ENCODE data around the gene SGMS1.

The SGMS1 gene

GRCh38 chr10:50375745-50376144 is 248.0 kb downstream of the SGMS1 start:
- Histone ChIP-seq H2BK12ac (ENCODE audit: low read length in 2 of 2) (no peak overlapping the region), H3K18ac (ENCODE audit: low read depth in 1 of 2, low read length in 2 of 2) (no peak overlapping the region), H3K4ac (ENCODE audit: low read depth in 1 of 2, low read length in 2 of 2) (no peak overlapping the region), H3K36me3 (ENCODE audit: control insufficient read depth in 1 of 2, insufficient read depth in 2 of 2, low read depth in 1 of 2, low read length in 2 of 2) (no peaks in the 10 kb centered on the region), H2BK120ac (ENCODE audit: low read depth, low read length) (no peak overlapping the region), H3K79me1 (replicated peaks; ENCODE audit: low read length, poor library complexity, severe bottlenecking) (peaks cover 14% of the 10 kb centered on the region), H3K9me3 (ENCODE audit: control insufficient read depth, low read length) (no peaks in the 10 kb centered on the region), H3K9ac (ENCODE audit: low read length) (no peak overlapping the region), H2AFZ (ENCODE audit: low read depth, low read length) (no peak overlapping the region), H4K91ac (ENCODE audit: low read length) (no peak overlapping the region), H2BK5ac (ENCODE audit: low read depth, low read length, poor library complexity, severe bottlenecking) (no peak overlapping the region), H3K27ac (ENCODE audit: low read length, poor library complexity, severe bottlenecking) (no peak overlapping the region), H3K4me2 (ENCODE audit: low read length, poor library complexity, severe bottlenecking) (no peak overlapping the region), H3K4me3 (ENCODE audit: insufficient read depth in 1 of 2, low read depth in 1 of 2, low read length in 2 of 2) (no peak overlapping the region), H3K27me3 (ENCODE audit: control insufficient read depth in 1 of 2, insufficient read depth in 1 of 2, low read length in 2 of 2) (no peaks in the 10 kb centered on the region), H3K4me1 (ENCODE audit: control insufficient read depth, insufficient read depth, low read depth, low read length) (peaks cover 3% of the 10 kb centered on the region), H3K14ac (ENCODE audit: low read length in 2 of 2) (no peak overlapping the region), H2BK15ac (ENCODE audit: low read depth, poor library complexity, severe bottlenecking) (no peak overlapping the region), H4K8ac (ENCODE audit: low read length) (no peak overlapping the region), H3K23ac (ENCODE audit: low read length in 2 of 2) (no peak overlapping the region), H2AK5ac (ENCODE audit: low read length, severe bottlenecking) (no peak overlapping the region)
- no peak for DNase-seq
- WGBS = no CpG with 5 or more reads among the region's 2 CpGs

GRCh38 chr10:50375051-50375452 is 248.7 kb downstream of the SGMS1 start:
- Histone ChIP-seq H3K4me3 (ENCODE audit: insufficient read depth in 1 of 2, low read depth in 1 of 2, low read length in 2 of 2) (no peak overlapping the region), H3K4me2 (ENCODE audit: low read length, poor library complexity, severe bottlenecking) (no peak overlapping the region), H3K9me3 (ENCODE audit: control insufficient read depth, low read length) (no peaks in the 10 kb centered on the region), H3K4me1 (ENCODE audit: control insufficient read depth, insufficient read depth, low read depth, low read length) (peaks cover 3% of the 10 kb centered on the region), H3K27ac (ENCODE audit: low read length, poor library complexity, severe bottlenecking) (no peak overlapping the region), H4K91ac (ENCODE audit: low read length) (no peak overlapping the region), H3K36me3 (ENCODE audit: control insufficient read depth in 1 of 2, insufficient read depth in 2 of 2, low read depth in 1 of 2, low read length in 2 of 2) (no peaks in the 10 kb centered on the region), H2AFZ (ENCODE audit: low read depth, low read length) (no peak overlapping the region), H2BK15ac (ENCODE audit: low read depth, poor library complexity, severe bottlenecking) (no peak overlapping the region), H3K23ac (ENCODE audit: low read length in 2 of 2) (no peak overlapping the region), H2BK5ac (ENCODE audit: low read depth, low read length, poor library complexity, severe bottlenecking) (no peak overlapping the region), H2BK120ac (ENCODE audit: low read depth, low read length) (no peak overlapping the region), H3K27me3 (ENCODE audit: control insufficient read depth in 1 of 2, insufficient read depth in 1 of 2, low read length in 2 of 2) (no peaks in the 10 kb centered on the region), H3K14ac (ENCODE audit: low read length in 2 of 2) (no peak overlapping the region), H2BK12ac (ENCODE audit: low read length in 2 of 2) (no peak overlapping the region), H4K8ac (ENCODE audit: low read length) (no peak overlapping the region), H2AK5ac (ENCODE audit: low read length, severe bottlenecking) (no peak overlapping the region), H3K4ac (ENCODE audit: low read depth in 1 of 2, low read length in 2 of 2) (no peak overlapping the region), H3K79me1 (replicated peaks; ENCODE audit: low read length, poor library complexity, severe bottlenecking) (peaks cover 11% of the 10 kb centered on the region), H3K18ac (ENCODE audit: low read depth in 1 of 2, low read length in 2 of 2) (no peak overlapping the region), H3K9ac (ENCODE audit: low read length) (no peak overlapping the region)
- DNase-seq = no peak

- H2BK5ac ChIP-seq (ENCODE audit: low read depth, low read length, poor library complexity, severe bottlenecking) = no peak overlapping the region
- DNase-seq = no peak
- H4K91ac ChIP-seq (ENCODE audit: low read length) = no peak overlapping the region
- H3K4me2 ChIP-seq (ENCODE audit: low read length, poor library complexity, severe bottlenecking) = no peak overlapping the region
- no peaks in the 10 kb centered on the region for H3K9me3 ChIP-seq (ENCODE audit: control insufficient read depth, low read length)
- no peak overlapping the region for H2BK120ac ChIP-seq (ENCODE audit: low read depth, low read length)
- H3K4ac ChIP-seq (ENCODE audit: low read depth in 1 of 2, low read length in 2 of 2) = no peak overlapping the region
- 48% methylated on average over 1 of the region's 1 CpG for WGBS
- no peaks in the 10 kb centered on the region for H3K27me3 ChIP-seq (ENCODE audit: control insufficient read depth in 1 of 2, insufficient read depth in 1 of 2, low read length in 2 of 2)
- H3K27ac ChIP-seq (ENCODE audit: low read length, poor library complexity, severe bottlenecking) = no peak overlapping the region
- no peak overlapping the region for H2BK15ac ChIP-seq (ENCODE audit: low read depth, poor library complexity, severe bottlenecking)
- H3K23ac ChIP-seq (ENCODE audit: low read length in 2 of 2) = no peak overlapping the region
- no peak overlapping the region for H3K4me3 ChIP-seq (ENCODE audit: insufficient read depth in 1 of 2, low read depth in 1 of 2, low read length in 2 of 2)
- no peak overlapping the region for H2AK5ac ChIP-seq (ENCODE audit: low read length, severe bottlenecking)
- no peak overlapping the region for H2AFZ ChIP-seq (ENCODE audit: low read depth, low read length)
- H3K4me1 ChIP-seq (ENCODE audit: control insufficient read depth, insufficient read depth, low read depth, low read length) = peaks cover 3% of the 10 kb centered on the region
- H3K79me1 ChIP-seq (replicated peaks; ENCODE audit: low read length, poor library complexity, severe bottlenecking) = peaks cover 9% of the 10 kb centered on the region
- no peak overlapping the region for H2BK12ac ChIP-seq (ENCODE audit: low read length in 2 of 2)
- no peak overlapping the region for H3K18ac ChIP-seq (ENCODE audit: low read depth in 1 of 2, low read length in 2 of 2)
- no peak overlapping the region for H3K9ac ChIP-seq (ENCODE audit: low read length)
- no peak overlapping the region for H3K14ac ChIP-seq (ENCODE audit: low read length in 2 of 2)
- H3K36me3 ChIP-seq (ENCODE audit: control insufficient read depth in 1 of 2, insufficient read depth in 2 of 2, low read depth in 1 of 2, low read length in 2 of 2) = no peaks in the 10 kb centered on the region
- H4K8ac ChIP-seq (ENCODE audit: low read length) = no peak overlapping the region
Observed at GRCh38 chr10:50373821-50374501, 249.8 kb downstream of the SGMS1 start.

GRCh38 chr10:50369931-50370330 is 253.8 kb downstream of the SGMS1 start:
- WGBS = 75% methylated on average over 1 of the region's 1 CpG
- Histone ChIP-seq H2BK12ac (ENCODE audit: low read length in 2 of 2) (no peak overlapping the region), H3K23ac (ENCODE audit: low read length in 2 of 2) (no peak overlapping the region), H2AFZ (ENCODE audit: low read depth, low read length) (no peak overlapping the region), H3K4me3 (ENCODE audit: insufficient read depth in 1 of 2, low read depth in 1 of 2, low read length in 2 of 2) (no peak overlapping the region), H2BK15ac (ENCODE audit: low read depth, poor library complexity, severe bottlenecking) (no peak overlapping the region), H4K8ac (ENCODE audit: low read length) (no peak overlapping the region), H3K36me3 (ENCODE audit: control insufficient read depth in 1 of 2, insufficient read depth in 2 of 2, low read depth in 1 of 2, low read length in 2 of 2) (no peaks in the 10 kb centered on the region), H3K27ac (ENCODE audit: low read length, poor library complexity, severe bottlenecking) (no peak overlapping the region), H2BK5ac (ENCODE audit: low read depth, low read length, poor library complexity, severe bottlenecking) (no peak overlapping the region), H3K4ac (ENCODE audit: low read depth in 1 of 2, low read length in 2 of 2) (no peak overlapping the region), H2AK5ac (ENCODE audit: low read length, severe bottlenecking) (no peak overlapping the region), H3K14ac (ENCODE audit: low read length in 2 of 2) (no peak overlapping the region), H2BK120ac (ENCODE audit: low read depth, low read length) (no peak overlapping the region), H3K4me1 (ENCODE audit: control insufficient read depth, insufficient read depth, low read depth, low read length) (no peaks in the 10 kb centered on the region), H3K4me2 (ENCODE audit: low read length, poor library complexity, severe bottlenecking) (no peak overlapping the region), H3K18ac (ENCODE audit: low read depth in 1 of 2, low read length in 2 of 2) (no peak overlapping the region), H3K79me1 (replicated peaks; ENCODE audit: low read length, poor library complexity, severe bottlenecking) (peaks cover 12% of the 10 kb centered on the region), H3K9me3 (ENCODE audit: control insufficient read depth, low read length) (no peaks in the 10 kb centered on the region), H3K9ac (ENCODE audit: low read length) (no peak overlapping the region), H4K91ac (ENCODE audit: low read length) (no peak overlapping the region), H3K27me3 (ENCODE audit: control insufficient read depth in 1 of 2, insufficient read depth in 1 of 2, low read length in 2 of 2) (no peaks in the 10 kb centered on the region)
- DNase-seq = no peak
